H9 (cell line): ENCODE results near the gene FAF1. TPM values are rescaled to one million over a fixed set of nuclear protein-coding genes. Genes with fewer than 3 reads are reported as not detected.

Experiments used
- DNase-seq: peaks from one replicate; pipeline ENCODE4 v3.0.0-alpha.2; 2017
- H2AFZ ChIP-seq: one replicate; pipeline ENCODE4 v1.6.1; 2013; ENCODE audit warnings: mild to moderate bottlenecking, low read length, control low read depth, moderate library complexity
- H2AK5ac ChIP-seq: 2 replicates; pipeline ENCODE4 v1.6.1; 2013; ENCODE audit warnings: low read length, control low read depth, mixed read lengths; ENCODE audit not compliant: insufficient read length
- H2BK120ac ChIP-seq: one replicate; pipeline ENCODE4 v1.6.1; 2013; ENCODE audit warnings: low read depth, mild to moderate bottlenecking, low read length, control low read depth, inconsistent platforms; ENCODE audit not compliant: poor library complexity, severe bottlenecking
- H2BK12ac ChIP-seq: 2 replicates; pipeline ENCODE4 v1.6.1; 2013; ENCODE audit warnings: low read length, control low read depth, mixed read lengths, low read depth; ENCODE audit not compliant: insufficient read length
- H2BK15ac ChIP-seq: 2 replicates; pipeline ENCODE4 v1.6.1; 2013; ENCODE audit warnings: low read depth, low read length, control low read depth
- H2BK20ac ChIP-seq: one replicate; pipeline ENCODE4 v1.6.1; 2013; ENCODE audit warnings: low read depth, mild to moderate bottlenecking, low read length, control low read depth, inconsistent platforms; ENCODE audit not compliant: poor library complexity, severe bottlenecking
- H2BK5ac ChIP-seq: 2 replicates; pipeline ENCODE4 v1.6.1; 2013; ENCODE audit warnings: low read length, control low read depth, mixed read lengths; ENCODE audit not compliant: insufficient read length
- H3K14ac ChIP-seq: 2 replicates; pipeline ENCODE4 v1.6.1; 2013; ENCODE audit warnings: low read length, control low read depth; ENCODE audit not compliant: insufficient read depth
- H3K18ac ChIP-seq: 2 replicates; pipeline ENCODE4 v1.6.1; 2013; ENCODE audit warnings: low read depth, mild to moderate bottlenecking, mixed read lengths, low read length, control low read depth; ENCODE audit not compliant: insufficient read length
- H3K23ac ChIP-seq: 2 replicates; pipeline ENCODE4 v1.6.1; 2013; ENCODE audit warnings: low read length, control low read depth, mixed read lengths, low read depth; ENCODE audit not compliant: insufficient read length
- H3K23me2 ChIP-seq: 2 replicates; pipeline ENCODE4 v1.6.1; 2013; ENCODE audit warnings: low read depth, mild to moderate bottlenecking, mixed read lengths, low read length, control low read depth; ENCODE audit not compliant: insufficient read length, poor library complexity, severe bottlenecking
- H3K27ac ChIP-seq: 2 replicates; pipeline ENCODE4 v1.5.1; 2013; ENCODE audit warnings: low read length, control low read depth, mixed read lengths, low read depth; ENCODE audit not compliant: insufficient read length
- H3K27me3 ChIP-seq: 2 replicates; pipeline ENCODE4 v1.6.1; 2013; ENCODE audit warnings: low read length, control low read depth, inconsistent platforms; ENCODE audit not compliant: insufficient read depth
- H3K4ac ChIP-seq: 2 replicates; pipeline ENCODE4 v1.6.1; 2013; ENCODE audit warnings: low read depth, mild to moderate bottlenecking, control low read depth, inconsistent platforms, low read length, moderate library complexity
- H3K4me1 ChIP-seq: 2 replicates; pipeline ENCODE4 v1.6.1; 2013; ENCODE audit warnings: low read length, control low read depth, inconsistent platforms; ENCODE audit not compliant: insufficient read depth
- H3K4me2 ChIP-seq: 2 replicates; pipeline ENCODE4 v1.6.1; 2013; ENCODE audit warnings: low read length, control low read depth, mixed read lengths; ENCODE audit not compliant: insufficient read length, insufficient read depth
- H3K56ac ChIP-seq: 2 replicates; pipeline ENCODE4 v1.6.1; 2013; ENCODE audit warnings: low read depth, mild to moderate bottlenecking, mixed read lengths, low read length, control low read depth; ENCODE audit not compliant: insufficient read length
- H3K79me1 ChIP-seq: 2 replicates; pipeline ENCODE4 v1.6.1; 2013; ENCODE audit warnings: low read depth, mild to moderate bottlenecking, moderate library complexity, low read length, control low read depth, inconsistent platforms; ENCODE audit not compliant: insufficient read depth, poor library complexity, severe bottlenecking
- H3K79me2 ChIP-seq: 2 replicates; pipeline ENCODE4 v1.6.1; 2013; ENCODE audit warnings: low read length, control low read depth, inconsistent platforms; ENCODE audit not compliant: insufficient read depth
- H3K9ac ChIP-seq: 2 replicates; pipeline ENCODE4 v1.6.1; 2013; ENCODE audit warnings: low read length, control low read depth, mixed read lengths; ENCODE audit not compliant: insufficient read length; ENCODE audit errors: extremely low read depth
- H3K9me3 ChIP-seq: one replicate; pipeline ENCODE4 v1.6.1; 2013; ENCODE audit warnings: low read depth, low read length, inconsistent platforms; ENCODE audit not compliant: control insufficient read depth
- H3T11ph ChIP-seq: one replicate; pipeline ENCODE4 v1.6.1; 2013; ENCODE audit warnings: mild to moderate bottlenecking, low read length, control low read depth, inconsistent platforms
- H4K20me1 ChIP-seq: one replicate; pipeline ENCODE4 v1.6.1; 2013; ENCODE audit not compliant: control insufficient read depth, insufficient read length, insufficient read depth
- H4K5ac ChIP-seq: 2 replicates; pipeline ENCODE4 v1.6.1; 2013; ENCODE audit warnings: low read depth, mild to moderate bottlenecking, mixed read lengths, low read length, control low read depth; ENCODE audit not compliant: insufficient read length
- H4K8ac ChIP-seq: replicated peaks from 2 replicates; pipeline ENCODE4 v1.6.1; 2013; ENCODE audit warnings: low read length, control low read depth, mixed read lengths, low read depth; ENCODE audit not compliant: insufficient read length
- H4K91ac ChIP-seq: 2 replicates; pipeline ENCODE4 v1.6.1; 2013; ENCODE audit warnings: low read depth, mild to moderate bottlenecking, moderate library complexity, mixed read lengths, low read length, control low read depth; ENCODE audit not compliant: insufficient read length
- H3K27ac Mint-ChIP-seq, 3 experiments: 2 replicates in 2 of 3; 3 replicates in 1 of 3; pipeline ENCODE4 v1.8.0; 2020 to 2021; ENCODE audit warnings: mixed read lengths in 3 of 3, mild to moderate bottlenecking in 1 of 3, moderate library complexity in 1 of 3
- H3K27me3 Mint-ChIP-seq: 2 replicates; pipeline ENCODE4 v1.8.0; 2021; ENCODE audit warnings: low read depth, mild to moderate bottlenecking, moderate library complexity, mixed read lengths
- H3K36me3 Mint-ChIP-seq, 3 experiments: 2 replicates in 2 of 3; 3 replicates in 1 of 3; pipeline ENCODE4 v1.8.0; 2020 to 2021; ENCODE audit warnings: low read depth in 3 of 3, mixed read lengths in 3 of 3; ENCODE audit not compliant: insufficient read depth in 1 of 3
- H3K4me1 Mint-ChIP-seq, 2 experiments: 2 replicates each; pipeline ENCODE4 v1.8.0; 2020; ENCODE audit warnings: mixed read lengths in 2 of 2
- H3K4me3 Mint-ChIP-seq, 2 experiments: 2 replicates in 1 of 2; 3 replicates in 1 of 2; pipeline ENCODE4 v1.8.0; 2020 to 2021; ENCODE audit warnings: mild to moderate bottlenecking in 2 of 2, mixed read lengths in 2 of 2, moderate library complexity in 1 of 2
- H3K9me3 Mint-ChIP-seq, 2 experiments: 2 replicates in 1 of 2; 3 replicates in 1 of 2; pipeline ENCODE4 v1.8.0; 2020; ENCODE audit warnings: mild to moderate bottlenecking in 2 of 2, mixed read lengths in 2 of 2, moderate library complexity in 1 of 2
- WGBS: extraction: QIAGEN DNeasy Blood & Tissue Kit; methylation state at CpG from one replicate; pipeline ENCODE4 v1.1.7; 2013; ENCODE audit warnings: missing lambda C conversion rate, low lambda C conversion rate, mixed read lengths; ENCODE audit not compliant: insufficient read length; ENCODE audit errors: extremely low coverage; 5-methylcytosine and 5-hydroxymethylcytosine counted together
- total RNA-seq: library from RNA; stranded (reverse); gene quantifications from 2 replicates; pipeline ENCODE4 v1.2.1, GENCODE V29; 2021
- TF ChIP-seq, protein P1 (sequence below): fragments of 200-600 bp; sonication (generic); conservative IDR thresholded peaks from 3 replicates; pipeline ENCODE4 v1.8.0; 2021; ENCODE audit warnings: antibody characterized with exemption, mild to moderate bottlenecking

The FAF1 gene
- total RNA-seq, 1 experiment from 2014 or later = 60.8 TPM

DNA sequence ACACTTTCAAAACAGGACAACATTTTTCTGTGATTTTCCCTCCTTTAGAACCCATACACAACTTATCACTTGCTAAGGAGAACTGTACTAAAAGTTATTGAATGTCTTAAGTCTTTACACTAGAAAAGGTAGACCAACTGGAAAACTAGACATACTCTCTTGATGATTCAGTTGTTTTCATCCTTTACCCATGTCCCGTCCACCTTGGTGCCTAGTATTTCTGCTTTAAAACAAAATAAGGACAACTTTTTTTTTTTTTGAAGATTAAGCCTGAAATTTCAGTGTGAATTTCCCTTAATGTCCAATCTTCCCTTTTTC lies 14.5 kb upstream of the FAF1 start:
- Histone ChIP-seq H3K79me2 (no peaks in the 10 kb centered on the region), H3T11ph (no peak overlapping the region), H3K23ac (no peak overlapping the region), H4K20me1 (no peaks in the 10 kb centered on the region), H3K79me1 (no peaks in the 10 kb centered on the region), H4K5ac (no peak overlapping the region), H2BK12ac (no peak overlapping the region), H3K56ac (no peak overlapping the region), H3K9me3 (no peaks in the 10 kb centered on the region), H3K4me2 (no peak overlapping the region), H2BK15ac (no peak overlapping the region), H3K4me1 (0 out of 2 replicates have a peak, but pooled peaks cover 2% of the 10 kb centered on the region), H3K14ac (no peak overlapping the region), H3K27me3 (peaks cover 69% of the 10 kb centered on the region), H3K18ac (no peak overlapping the region), H2BK120ac (no peak overlapping the region), H2BK20ac (no peak overlapping the region), H2AFZ (no peak overlapping the region), H3K27ac (no peak overlapping the region), H3K9ac (no peak overlapping the region), H3K23me2 (peaks cover 10% of the 10 kb centered on the region), H2AK5ac (no peak overlapping the region), H4K91ac (no peak overlapping the region), H4K8ac (no peak overlapping the region), H3K4ac (no peak overlapping the region), H2BK5ac (no peak overlapping the region)
- no CpG with 5 or more reads among the region's 1 CpG for WGBS
- Mint-ChIP-seq H3K27ac (no peak overlapping the region; a peak in 1 of 7 replicates), H3K27me3 (peaks cover 96% of the 10 kb centered on the region), H3K36me3 (no peaks in the 10 kb centered on the region; a peak in 1 of 7 replicates), H3K9me3 (peaks cover 3% of the 10 kb centered on the region in 2 experiments; a peak in 2 of 5 replicates), H3K4me3 (no peak overlapping the region), H3K4me1 (peaks cover 30 to 42% of the 10 kb centered on the region in 2 experiments)
- TF ChIP-seq, protein P1, sequence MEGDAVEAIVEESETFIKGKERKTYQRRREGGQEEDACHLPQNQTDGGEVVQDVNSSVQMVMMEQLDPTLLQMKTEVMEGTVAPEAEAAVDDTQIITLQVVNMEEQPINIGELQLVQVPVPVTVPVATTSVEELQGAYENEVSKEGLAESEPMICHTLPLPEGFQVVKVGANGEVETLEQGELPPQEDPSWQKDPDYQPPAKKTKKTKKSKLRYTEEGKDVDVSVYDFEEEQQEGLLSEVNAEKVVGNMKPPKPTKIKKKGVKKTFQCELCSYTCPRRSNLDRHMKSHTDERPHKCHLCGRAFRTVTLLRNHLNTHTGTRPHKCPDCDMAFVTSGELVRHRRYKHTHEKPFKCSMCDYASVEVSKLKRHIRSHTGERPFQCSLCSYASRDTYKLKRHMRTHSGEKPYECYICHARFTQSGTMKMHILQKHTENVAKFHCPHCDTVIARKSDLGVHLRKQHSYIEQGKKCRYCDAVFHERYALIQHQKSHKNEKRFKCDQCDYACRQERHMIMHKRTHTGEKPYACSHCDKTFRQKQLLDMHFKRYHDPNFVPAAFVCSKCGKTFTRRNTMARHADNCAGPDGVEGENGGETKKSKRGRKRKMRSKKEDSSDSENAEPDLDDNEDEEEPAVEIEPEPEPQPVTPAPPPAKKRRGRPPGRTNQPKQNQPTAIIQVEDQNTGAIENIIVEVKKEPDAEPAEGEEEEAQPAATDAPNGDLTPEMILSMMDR = no peak
- no peak for DNase-seq
